K562 (cell line): Measurements from ENCODE around the gene LIPT2. TPM values are rescaled to one million over a fixed set of nuclear protein-coding genes. Genes with fewer than 3 reads are reported as not detected.

ENCODE experiments used
- ATAC-seq: fragments of 200-7000 bp; cut with Tn5 transposase; 3 replicates; pipeline ENCODE4 v1.9.1; 2020; ENCODE audit warnings: moderate library complexity
- BruUV-seq: library from RNA; stranded (reverse); fragments of 400-500 nt; replicated peaks from 2 replicates; lab custom pipeline; 2021; lab: Mats Ljungman, UMichigan
- CTCF ChIA-PET: fragments of 300-600 bp; formaldehyde crosslinking; extraction: SDS; loops from one replicate; lab custom pipeline; 2021; ENCODE audit warnings: low intra/inter-chr PET ratio; lab: Yijun Ruan, JAX
- POLR2A ChIA-PET: fragments of 300-600, 350-650 bp; sonication (Branson Sonifier 250); formaldehyde crosslinking; extraction: SDS; loops from one replicate; lab custom pipeline; 2021; ENCODE audit warnings: antibody characterized with exemption, inconsistent platforms; lab: Yijun Ruan, JAX
- DNase-seq, 4 experiments: peaks; one replicate each; pipeline versions ENCODE4 v3.0.0 to v3.0.0-alpha.2; 2011 to 2018; ENCODE audit warnings: low spot score in 3 of 4, mixed read lengths in 3 of 4; ENCODE audit errors: extremely low read depth in 1 of 4
- FAIRE-seq: peaks from 2 replicates; lab custom pipeline; 2011; peaks lifted over from hg19 to GRCh38; lab: Jason Lieb, UNC
- H2AFZ ChIP-seq: 2 replicates; pipeline ENCODE4 v1.6.0; 2011; ENCODE audit warnings: low read depth, low read length, control low read depth, inconsistent platforms
- H3K27ac ChIP-seq: fragments of 200-600 bp; 3 replicates; pipeline ENCODE4 v1.8.0; 2011; ENCODE audit warnings: low read depth, mild to moderate bottlenecking, control low read depth, inconsistent platforms, low read length, moderate library complexity, mixed read lengths; ENCODE audit errors: extremely low read depth
- H3K27me3 ChIP-seq, 2 experiments: fragments of 300-600 bp in 1 of 2; 2 replicates in 1 of 2; 3 replicates in 1 of 2; pipeline versions ENCODE4 v1.6.0 to v1.8.0; 2011; ENCODE audit warnings: inconsistent platforms in 2 of 2, low read length in 2 of 2, mild to moderate bottlenecking in 1 of 2, mixed read lengths in 1 of 2, moderate library complexity in 1 of 2; ENCODE audit not compliant: control insufficient read depth in 2 of 2, insufficient read depth in 2 of 2
- H3K36me3 ChIP-seq: fragments of 300-600 bp; 3 replicates; pipeline ENCODE4 v1.8.0; 2011; ENCODE audit warnings: mild to moderate bottlenecking, low read length, inconsistent platforms; ENCODE audit not compliant: control insufficient read depth, insufficient read depth
- H3K4me1 ChIP-seq, 2 experiments: fragments of 200-600 bp in 1 of 2; replicated peaks in 1 of 2; 2 replicates in 1 of 2; 3 replicates in 1 of 2; pipeline versions ENCODE4 v1.5.1 to v1.8.0; 2011; ENCODE audit warnings: inconsistent platforms in 2 of 2, low read length in 2 of 2, mild to moderate bottlenecking in 1 of 2, mixed read lengths in 1 of 2, moderate library complexity in 1 of 2; ENCODE audit not compliant: control insufficient read depth in 2 of 2, insufficient read depth in 2 of 2
- H3K4me2 ChIP-seq: 2 replicates; pipeline ENCODE4 v1.6.1; 2011; ENCODE audit warnings: low read length, control low read depth, inconsistent platforms, mixed read lengths; ENCODE audit not compliant: insufficient read depth
- H3K4me3 ChIP-seq: fragments of 200-600 bp; sonication (generic), shearing (Covaris generic); 2 replicates; pipeline ENCODE4 v1.5.1; 2016; ENCODE audit warnings: control low read depth, inconsistent platforms
- H3K79me2 ChIP-seq: fragments of 200-600 bp; 3 replicates; pipeline ENCODE4 v1.8.0; 2011; ENCODE audit warnings: low read length, inconsistent platforms; ENCODE audit not compliant: control insufficient read depth, insufficient read depth
- H3K9ac ChIP-seq, 2 experiments: 2 replicates each; pipeline versions ENCODE4 v1.6.0 to v1.6.1; 2011; ENCODE audit warnings: low read depth in 2 of 2, low read length in 2 of 2, control low read depth in 1 of 2, inconsistent platforms in 1 of 2, mild to moderate bottlenecking in 1 of 2, mixed read lengths in 1 of 2; ENCODE audit not compliant: insufficient read depth in 1 of 2
- H3K9me1 ChIP-seq: one replicate; pipeline ENCODE4 v1.6.0; 2011; ENCODE audit warnings: inconsistent platforms, mild to moderate bottlenecking, low read length, moderate library complexity; ENCODE audit not compliant: control insufficient read depth, insufficient read depth
- H3K9me3 ChIP-seq: replicated peaks from 2 replicates; pipeline ENCODE4 v1.5.1; 2011; ENCODE audit warnings: low read depth, low read length, inconsistent platforms; ENCODE audit not compliant: control insufficient read depth, insufficient read depth
- H4K20me1 ChIP-seq: replicated peaks from 2 replicates; pipeline ENCODE4 v1.6.1; 2011; ENCODE audit warnings: low read length, inconsistent platforms, mixed read lengths; ENCODE audit not compliant: control insufficient read depth, insufficient read depth
- BCLAF1 ChIP-seq, 2 experiments: fragments of 450-650 bp in 1 of 2; IDR thresholded peaks; 2 replicates each; pipeline ENCODE4 v1.6.1; 2011 to 2017; ENCODE audit warnings: low read depth in 2 of 2, antibody characterized with exemption in 1 of 2, borderline replicate concordance in 1 of 2, low read length in 1 of 2, mild to moderate bottlenecking in 1 of 2, mixed read lengths in 1 of 2; ENCODE audit not compliant: control insufficient read depth in 1 of 2
- CBFA2T3 ChIP-seq: fragments of 450-650 bp; IDR thresholded peaks from 2 replicates; pipeline ENCODE4 v1.6.1; 2017
- CBX1 ChIP-seq: sonication (generic); IDR thresholded peaks from 2 replicates; pipeline ENCODE4 v1.6.1; 2016; ENCODE audit warnings: antibody characterized with exemption, low read depth, mild to moderate bottlenecking
- CHCHD3 ChIP-seq: fragments of 250-450 bp; sonication (Bioruptor Pico); IDR thresholded peaks from 2 replicates; pipeline ENCODE4 v2.1.2; 2022; ENCODE audit warnings: mild to moderate bottlenecking
- FOXK1 ChIP-seq: sonication (generic); formaldehyde crosslinking; IDR thresholded peaks from 2 replicates; pipeline ENCODE4 v1.8.0; 2022; ENCODE audit warnings: missing genetic modification reagents, mild to moderate bottlenecking, borderline replicate concordance
- IRF1 ChIP-seq: sonication (generic); formaldehyde crosslinking; IDR thresholded peaks from 2 replicates; pipeline ENCODE4 v1.8.0; 2022; ENCODE audit warnings: missing genetic modification reagents, mild to moderate bottlenecking, borderline replicate concordance
- ZNF121 ChIP-seq: sonication (generic); formaldehyde crosslinking; conservative IDR thresholded peaks from 2 replicates; pipeline ENCODE4 v1.8.0; 2022; ENCODE audit warnings: missing genetic modification reagents
- ZNF134 ChIP-seq: fragments of 250-450 bp; sonication (Bioruptor Pico); conservative IDR thresholded peaks from 2 replicates; pipeline ENCODE4 v1.4.0; 2020
- WGBS: fragments of 100-300 bp; shearing (Covaris generic); methylation state at CpG from one replicate; pipeline ENCODE4 v1.1.6; 2016; ENCODE audit warnings: low coverage, mixed read lengths; ENCODE audit not compliant: insufficient coverage; ENCODE audit errors: missing lambda C conversion rate; 5-methylcytosine and 5-hydroxymethylcytosine counted together
- in situ Hi-C: fragments of 300-500 bp; cut with MboI; formaldehyde crosslinking; loops from 4 replicates; pipeline ENCODE4 v1.15.0; 2018; ENCODE audit warnings: inconsistent platforms, mixed read lengths
- intact Hi-C: fragments of 100-400 bp; cut with micrococcal nuclease; formaldehyde crosslinking; loops from 2 replicates; pipeline ENCODE4 v1.14.2; 2022
- polyA plus RNA-seq, 8 experiments: library from polyadenylated mRNA; depleted of rRNA in 4 of 8; stranded (reverse) in 5 of 8; unstranded in 3 of 8; fragments of >200 nt; fragmentation: Nextera tagmentation in 2 of 8; fragmentation: Illumina TruSeq in 1 of 8; extraction: Ambion mirVana in 2 of 8; extraction: Trizol in 1 of 8; gene quantifications; 2 replicates each; pipeline versions ENCODE4 v1.2.1 to v1.2.3, GENCODE V29; 2011 to 2014; ENCODE audit warnings: inconsistent platforms in 1 of 8, missing spikeins in 1 of 8
- total RNA-seq, 7 experiments: library from RNA; depleted of rRNA in 6 of 7; stranded (reverse); fragments of >200 nt in 6 of 7; fragmentation: Illumina TruSeq in 2 of 7; extraction: Trizol in 2 of 7; gene quantifications; 2 replicates each; pipeline versions ENCODE4 v1.2.1 to v1.2.3, GENCODE V29; 2011 to 2021; ENCODE audit warnings: low replicate concordance in 1 of 7
- TF ChIP-seq, protein P1 (sequence below): fragments of 200-800 bp; sonication (Bioruptor generic); IDR thresholded peaks from 2 replicates; pipeline ENCODE4 v1.6.1; 2017; ENCODE audit warnings: missing genetic modification characterization, missing compliant biosample characterization

The LIPT2 gene
- total and polyA plus RNA-seq, 9 of the 15 experiments (the other 6 are each of a cell fraction or from before 2014, with no cell fraction given), result 1.00 to 5.2 (median 3.5) TPM

DNA sequence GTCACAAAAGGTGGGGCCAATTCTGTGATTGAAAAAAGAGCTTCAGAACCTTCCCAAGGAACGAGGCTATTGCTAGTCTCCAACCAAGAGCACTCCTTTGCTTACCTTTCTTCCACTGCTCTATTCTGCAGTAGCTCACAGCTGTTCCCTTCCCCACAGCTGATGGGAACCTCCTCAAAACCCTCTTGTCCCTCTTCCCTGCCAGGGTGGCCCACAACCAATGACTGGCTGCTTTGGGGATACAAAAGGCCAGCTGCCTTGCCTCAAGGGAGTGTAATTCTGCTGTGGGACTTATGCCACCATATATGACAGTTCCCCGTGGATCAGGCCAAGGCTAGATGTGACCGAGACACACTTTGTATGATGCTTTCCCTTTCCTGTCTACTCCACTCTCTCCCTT, 41.2 kb downstream of the LIPT2 start (continued):
- TF ChIP-seq BCLAF1 (IDR thresholded peaks at IDR 0.05; ENCODE audit: borderline replicate concordance in 1 of 2, control insufficient read depth in 1 of 2, low read depth in 2 of 2, low read length in 1 of 2), result no peak
- no peak for TF ChIP-seq CHCHD3 (CRISPR knock-in tag)
- no peak for TF ChIP-seq ZNF121 (CRISPR knock-in tag)
- no peak for TF ChIP-seq CBX1
- TF ChIP-seq ZNF134, result no peak
- no peak for TF ChIP-seq FOXK1 (CRISPR knock-in tag)

DNA sequence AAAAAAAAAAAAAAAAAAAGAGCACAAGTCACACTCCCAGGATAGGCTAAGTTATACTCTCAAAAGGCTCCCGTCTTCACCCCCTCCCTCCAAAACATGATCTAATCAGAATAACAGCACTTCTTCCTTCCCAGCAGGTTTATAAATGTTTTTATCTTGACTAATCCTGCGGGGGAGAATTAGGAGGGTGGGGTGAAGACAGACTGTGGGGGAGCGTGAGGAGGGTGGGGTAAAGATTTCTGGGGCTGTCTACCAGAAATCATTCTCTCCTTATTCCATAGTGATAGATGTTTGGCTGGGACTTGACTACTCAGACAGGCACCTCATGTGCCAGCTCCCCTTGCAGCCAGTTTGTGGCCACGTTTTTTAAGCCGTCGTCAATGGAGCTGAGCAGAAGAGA, 43.2 kb downstream of the LIPT2 start:
- DNase-seq (no peak), FAIRE-seq (no peak), ATAC-seq (no peak)
- Histone ChIP-seq H3K27me3 (no peaks in the 10 kb centered on the region; a peak in 3 of 5 replicates), H3K36me3 (no peaks in the 10 kb centered on the region), H3K4me3 (no peak overlapping the region), H4K20me1 (no peaks in the 10 kb centered on the region), H3K4me1 (no peaks in the 10 kb centered on the region; a peak in 2 of 5 replicates), H3K9me3 (no peaks in the 10 kb centered on the region), H3K9me1 (no peaks in the 10 kb centered on the region), H3K4me2 (no peak overlapping the region), H3K79me2 (no peaks in the 10 kb centered on the region), H2AFZ (no peak overlapping the region), H3K9ac (no peak overlapping the region), H3K27ac (no peak overlapping the region)
- POLR2A ChIA-PET, result interaction anchor here (0.8 to 2.2 kb wide), 6 partner anchors 11 to 196 kb away, joined by 3 to 8 read pairs (median 4); partner anchors contain the start of gene PGM2L1
- no TSS peak for BruUV-seq
- intact Hi-C loops (loop anchor here (5.0 to 10.0 kb wide), 2 partner anchors 37 to 284 kb away; partner anchors contain the start of gene CHRDL2), in situ Hi-C loops (loop anchor here (10.0 kb wide), 1 partner anchor 486 kb away; no protein-coding TSS in a partner anchor)
- CTCF ChIA-PET, result interaction anchor here (0.7 to 2.2 kb wide), 4 partner anchors 61 to 798 kb away, joined by 4 to 15 read pairs (median 5); no protein-coding TSS in a partner anchor
- TF ChIP-seq, protein P1, sequence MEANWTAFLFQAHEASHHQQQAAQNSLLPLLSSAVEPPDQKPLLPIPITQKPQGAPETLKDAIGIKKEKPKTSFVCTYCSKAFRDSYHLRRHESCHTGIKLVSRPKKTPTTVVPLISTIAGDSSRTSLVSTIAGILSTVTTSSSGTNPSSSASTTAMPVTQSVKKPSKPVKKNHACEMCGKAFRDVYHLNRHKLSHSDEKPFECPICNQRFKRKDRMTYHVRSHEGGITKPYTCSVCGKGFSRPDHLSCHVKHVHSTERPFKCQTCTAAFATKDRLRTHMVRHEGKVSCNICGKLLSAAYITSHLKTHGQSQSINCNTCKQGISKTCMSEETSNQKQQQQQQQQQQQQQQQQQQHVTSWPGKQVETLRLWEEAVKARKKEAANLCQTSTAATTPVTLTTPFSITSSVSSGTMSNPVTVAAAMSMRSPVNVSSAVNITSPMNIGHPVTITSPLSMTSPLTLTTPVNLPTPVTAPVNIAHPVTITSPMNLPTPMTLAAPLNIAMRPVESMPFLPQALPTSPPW (CRISPR knock-in tag), result peak; percentile 59; the same call in 1 of the 2 replicates
- TF ChIP-seq IRF1 (CRISPR knock-in tag) (no peak), CBFA2T3 (0 out of 2 replicates have a peak, but pooled peaks have one; percentile 9)
- WGBS, result 8% methylated on average over 6 of the region's 6 CpGs
